Left renal pelvis (tissue), 4 donors: ENCODE data around the gene TUBGCP2. TPM values are rescaled to one million over a fixed set of nuclear protein-coding genes. Genes with fewer than 3 reads are reported as not detected.

Experiments
- DNase-seq, 4 donors: peaks; one replicate each; pipeline ENCODE4 v3.0.0-alpha.2; 2013; ENCODE audit warnings: low read depth in 4 of 4, low spot score in 3 of 4
- polyA plus RNA-seq, 4 donors: library from polyadenylated mRNA; unstranded; fragments of 120-200 nt; gene quantifications; one replicate each; pipeline ENCODE4 v1.2.1, GENCODE V29; 2013; ENCODE audit not compliant: insufficient read length in 4 of 4

TUBGCP2 gene
- polyA plus RNA-seq, 4 donors = 45.5 to 81.2 (median 55.8) TPM

DNA sequence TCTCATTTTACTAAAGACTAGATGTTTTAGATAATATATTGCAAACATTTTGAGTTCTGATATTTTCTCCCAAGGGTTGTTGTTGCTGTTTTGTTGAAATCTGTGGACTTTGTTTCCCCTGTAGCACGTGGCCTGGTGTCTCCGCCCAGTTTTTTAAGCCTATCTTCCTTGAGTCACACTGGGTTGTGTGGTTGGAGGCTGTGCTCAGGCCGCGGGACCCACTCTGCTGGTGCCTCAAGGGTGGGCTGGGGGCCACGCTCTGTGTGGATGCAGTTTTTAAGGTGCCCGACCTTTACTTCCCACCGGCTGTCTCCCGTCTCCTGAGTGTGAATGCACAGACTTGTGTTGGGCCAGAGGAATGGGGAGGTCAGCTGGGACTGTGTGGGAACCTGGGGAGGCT lies 34.3 kb upstream of the TUBGCP2 start:
- DNase-seq = no peak

DNA sequence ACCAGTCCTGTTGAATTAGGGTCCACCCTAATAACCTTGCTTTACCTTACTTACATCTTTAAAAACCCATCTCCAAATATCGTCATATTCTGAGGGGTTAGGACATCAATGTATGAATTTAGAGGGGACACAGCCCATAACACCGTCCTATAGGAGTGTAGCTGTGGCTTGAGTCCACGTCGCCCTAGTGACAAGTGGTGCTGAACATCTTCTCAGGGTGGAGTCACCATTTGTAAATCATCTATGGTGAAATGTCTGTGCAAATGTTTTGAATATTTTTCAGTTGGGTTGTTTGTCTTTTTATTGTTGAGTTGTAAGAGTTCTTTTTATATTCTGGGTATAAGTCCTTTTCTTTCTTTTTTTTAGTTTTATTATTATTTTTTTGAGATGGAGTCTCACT lies 33.3 kb upstream of the TUBGCP2 start:
- no peak for DNase-seq

DNA sequence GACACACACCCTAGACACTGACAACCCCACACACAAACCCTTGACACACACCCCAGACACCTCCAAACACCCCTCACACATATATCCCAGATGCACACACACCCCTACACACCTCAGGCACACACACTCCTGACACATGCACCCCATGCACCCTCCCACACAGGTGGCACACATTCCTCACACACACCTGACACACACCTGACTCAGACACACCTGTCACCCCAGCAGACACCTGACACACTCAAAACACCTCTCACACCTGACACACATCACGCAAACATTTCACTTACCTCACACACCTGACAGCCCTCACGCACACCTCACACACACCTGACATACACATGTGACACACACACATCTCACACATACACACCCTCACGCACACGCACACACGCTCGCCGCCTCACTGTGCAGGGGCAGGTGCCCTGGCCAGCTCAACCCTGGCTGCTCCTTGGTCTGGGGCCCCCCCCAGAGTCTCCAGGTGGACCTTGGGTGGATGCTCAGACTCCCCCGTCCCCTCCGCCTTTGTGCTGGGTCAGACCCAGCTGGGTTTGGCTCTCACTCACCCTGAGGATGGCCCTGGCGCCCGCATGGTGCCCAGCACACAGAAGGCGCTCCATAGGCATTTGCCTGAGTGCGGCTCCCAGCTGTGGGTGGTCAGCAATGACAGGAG lies 31.2 kb upstream of the TUBGCP2 start:
- DNase-seq = no peak

GRCh38 chr10:133338080-133339071 lies 29.7 kb upstream of the TUBGCP2 start:
- DNase-seq = no peak

DNA sequence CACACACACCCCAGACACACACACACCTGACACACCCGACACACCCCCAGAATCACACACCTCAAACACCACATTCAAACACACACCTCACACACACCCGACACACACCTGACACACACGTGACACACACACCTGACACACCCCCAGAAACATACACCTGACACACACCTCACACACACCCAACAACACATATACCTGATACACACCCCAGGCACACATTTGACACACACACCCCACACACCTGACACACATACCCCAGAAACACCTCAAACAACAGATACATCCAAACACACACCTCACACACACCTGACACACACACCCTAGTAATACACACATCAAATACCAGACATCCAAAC lies 28.7 kb upstream of the TUBGCP2 start:
- no peak for DNase-seq

DNA sequence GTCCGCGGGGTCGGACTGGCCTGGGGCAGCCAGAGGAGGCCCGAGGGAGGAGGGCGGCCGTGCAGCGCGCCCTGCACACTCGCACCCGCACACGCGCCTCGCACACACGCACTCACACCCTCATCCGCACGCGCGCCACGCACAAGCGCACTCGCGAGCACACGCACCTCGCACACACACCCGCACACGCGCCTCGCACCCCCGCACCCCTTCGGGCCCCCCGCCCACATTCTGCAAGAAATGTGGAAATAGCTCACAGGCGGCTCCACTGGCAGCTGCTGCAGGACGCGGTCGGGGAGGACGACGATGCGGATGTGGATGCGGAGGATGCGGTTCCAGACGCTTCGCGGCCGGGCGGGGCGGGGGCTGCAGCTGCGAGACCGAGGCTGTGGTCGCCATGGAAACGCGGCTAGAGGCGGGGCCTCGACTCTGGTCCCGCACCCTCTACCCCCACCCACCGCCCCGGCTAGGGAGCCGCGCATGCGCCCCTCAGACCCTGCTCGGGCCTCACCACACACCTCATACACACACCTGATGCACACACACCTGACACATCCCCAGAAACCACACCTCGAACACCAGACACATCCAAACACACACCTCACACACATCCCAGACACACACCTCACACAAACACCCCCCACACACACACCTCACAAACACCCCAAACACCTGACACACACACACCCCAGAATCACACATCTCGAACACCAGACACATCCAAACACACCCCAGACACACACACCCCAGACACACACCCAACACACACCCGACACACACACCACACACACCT lies 28.1 kb upstream of the TUBGCP2 start, which contains the start of gene CALY:
Gene CALY (minus strand): TSS at position 320 of the 793 bp plus-strand sequence. CDS start 7,907 bp downstream, outside the sequence.
- no peak for DNase-seq

DNA sequence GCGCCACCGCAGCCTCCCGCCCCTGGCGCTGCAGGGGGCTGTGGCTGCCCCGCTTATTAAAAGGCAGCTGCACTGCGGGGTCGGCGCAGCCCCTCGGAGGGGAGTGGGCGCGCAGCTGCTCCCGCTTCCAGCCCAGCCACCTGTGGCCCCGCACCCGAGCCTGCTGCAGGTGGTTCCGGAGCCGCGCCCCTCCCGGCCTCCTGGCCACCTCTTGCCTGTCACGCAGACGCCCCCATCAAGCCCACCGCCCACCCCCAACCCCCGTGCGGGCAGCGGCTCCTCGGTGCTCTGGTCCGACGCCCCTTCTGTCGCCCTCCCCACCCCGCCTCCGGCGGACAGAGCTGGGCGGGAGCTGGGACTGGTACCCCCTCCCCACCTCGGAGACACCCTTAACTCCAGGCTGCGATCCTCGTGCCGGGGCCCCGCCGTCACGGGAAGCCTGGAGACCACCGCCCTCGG lies 27.5 kb upstream of the TUBGCP2 start:
- DNase-seq = no peak

DNA sequence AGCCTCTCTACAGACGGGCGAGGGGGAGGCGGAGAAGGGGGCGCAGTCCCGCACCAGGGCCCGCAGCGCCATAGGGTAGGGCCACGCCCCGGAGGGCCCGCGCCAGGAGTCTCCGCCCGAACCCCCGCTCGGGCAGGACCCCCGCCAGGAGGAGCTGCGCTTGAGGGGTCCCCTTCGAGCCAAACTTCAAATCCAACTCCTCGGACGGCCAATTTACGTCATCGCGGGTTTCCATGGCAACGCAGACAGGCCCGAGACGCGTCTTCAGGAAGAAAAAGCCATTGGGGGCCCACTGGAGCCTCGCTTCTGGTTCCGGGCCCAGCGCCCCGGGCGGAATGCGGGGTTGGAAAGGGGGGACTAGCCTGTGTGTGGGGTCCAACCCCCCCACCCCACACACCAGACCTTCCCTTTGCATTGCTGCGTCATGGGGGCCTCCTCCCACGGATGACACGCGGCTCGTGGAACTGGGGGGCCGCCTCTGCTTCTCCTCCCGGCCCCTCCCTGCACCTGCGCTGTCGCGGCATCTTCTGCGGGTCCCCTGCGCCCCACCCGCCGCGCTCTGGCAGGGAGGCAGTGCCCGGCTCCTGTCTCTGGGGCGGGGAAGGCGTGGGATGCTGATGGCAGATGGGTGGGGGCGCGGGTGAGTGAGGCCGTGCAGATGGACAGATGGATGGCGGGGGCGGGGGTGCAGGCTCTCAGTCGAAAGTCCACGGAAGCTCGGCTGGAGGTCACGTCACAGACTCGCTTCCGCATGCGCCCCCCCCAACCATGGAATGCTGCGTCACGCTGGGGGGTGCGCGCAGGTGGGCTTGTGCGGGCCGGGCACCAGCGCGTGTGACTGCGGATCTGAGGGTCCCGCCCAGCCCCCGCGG lies 26.8 kb upstream of the TUBGCP2 start:
- DNase-seq = no peak

- DNase-seq = no peak
Observed at GRCh38 chr10:133334503-133335245, 26.0 kb upstream of the TUBGCP2 start.

DNA sequence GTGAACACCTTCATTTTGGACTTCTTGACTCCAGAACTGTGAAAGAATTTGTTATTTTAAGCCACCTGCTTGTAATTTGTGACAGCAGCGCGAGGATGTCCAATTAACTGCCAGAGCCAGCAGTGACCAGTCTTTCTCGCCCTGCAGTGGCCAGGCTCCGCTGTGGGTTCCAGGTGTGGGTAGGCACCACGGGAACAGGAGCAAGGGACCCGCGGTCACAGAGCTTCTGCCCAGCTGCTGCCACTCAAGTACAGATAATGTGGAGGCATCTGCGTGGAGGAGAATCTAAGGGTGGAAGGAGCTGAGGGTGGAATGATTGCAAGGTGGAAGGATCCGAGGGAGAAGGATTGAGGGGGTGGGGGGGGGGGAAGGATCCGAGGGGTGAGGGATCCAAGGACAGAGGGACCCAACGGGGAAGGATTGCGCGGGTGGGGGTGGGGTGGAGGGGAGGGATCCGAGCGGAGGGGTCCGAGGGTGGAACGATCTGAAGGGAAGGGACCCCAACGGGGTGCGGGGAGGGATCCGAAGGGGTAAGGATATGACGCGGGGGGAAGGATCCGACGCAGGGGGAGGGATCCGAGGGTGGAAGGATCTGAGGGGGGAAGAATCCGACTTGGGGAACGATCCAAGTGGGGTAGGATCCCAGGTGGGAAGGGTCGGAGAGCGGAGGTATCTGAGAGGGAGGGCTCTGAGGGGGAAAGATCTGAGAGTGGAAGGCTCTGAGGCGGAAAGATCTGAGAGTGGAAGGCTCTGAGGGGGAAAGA lies 24.4 kb upstream of the TUBGCP2 start:
- no peak for DNase-seq

- DNase-seq = peak in 2 of 4 donors; percentile 69 to 72
Observed at GRCh38 chr10:133329491-133330202, 21.0 kb upstream of the TUBGCP2 start.

DNA sequence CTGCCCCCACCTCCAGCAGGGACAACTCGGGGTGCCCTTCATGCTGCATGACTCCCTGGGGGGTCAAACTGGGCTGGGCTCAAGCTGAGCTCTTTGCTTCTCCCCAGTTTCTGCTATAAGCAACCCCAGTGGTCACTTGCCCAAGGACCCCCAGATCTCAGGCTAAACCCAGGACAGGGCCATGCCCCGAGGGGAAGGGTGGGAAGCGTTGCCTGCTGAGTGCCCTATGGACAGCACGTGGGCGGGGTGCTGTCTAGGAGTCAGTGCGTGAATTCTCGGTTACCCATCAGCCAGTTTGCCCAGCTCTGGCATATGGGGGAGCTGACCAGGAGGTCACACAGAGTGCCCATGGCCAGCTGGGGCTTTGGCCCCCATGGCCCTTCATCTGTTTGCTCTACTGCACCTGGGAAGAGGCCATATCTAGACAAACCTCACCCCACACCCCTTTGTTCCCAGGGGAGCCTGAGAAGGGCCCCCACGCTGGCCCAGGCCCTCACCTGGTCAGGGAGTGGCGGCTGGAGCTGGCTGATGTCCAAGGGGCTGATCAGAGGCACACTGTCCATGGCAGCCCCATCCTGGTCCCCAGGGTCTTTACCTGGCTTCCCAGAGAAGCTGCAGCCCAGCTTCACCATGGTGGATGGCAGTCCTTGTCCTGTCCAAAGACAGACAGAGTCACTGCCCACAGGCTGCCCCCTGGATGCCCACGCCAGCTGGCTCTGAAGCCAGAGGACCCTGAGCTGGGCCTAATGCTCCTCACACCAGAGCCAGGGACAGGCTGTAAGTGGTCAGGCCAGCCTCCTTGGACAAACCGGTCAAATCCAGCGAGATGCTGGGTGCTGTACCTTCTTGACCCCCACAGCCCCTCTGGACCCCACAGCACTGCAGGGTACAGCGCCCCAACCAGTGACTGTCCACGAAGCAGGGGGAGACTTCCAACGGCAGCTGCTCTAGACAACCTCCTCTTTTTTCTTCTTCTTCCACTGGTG lies 20.0 kb upstream of the TUBGCP2 start:
- no peak for DNase-seq

GRCh38 chr10:133327651-133328357 lies 19.1 kb upstream of the TUBGCP2 start:
- DNase-seq = no peak

GRCh38 chr10:133326745-133327650 lies 18.3 kb upstream of the TUBGCP2 start:
- DNase-seq = no peak

- DNase-seq = no peak
Observed at GRCh38 chr10:133326223-133326551, 17.5 kb upstream of the TUBGCP2 start.
